GM18517 (cell line): ENCODE measurements around the gene DBF4B.

Experiments used
- ATAC-seq: cut with Tn5 transposase; IDR thresholded peaks from one replicate; pipeline ENCODE4 v1.9.1; 2021; ENCODE audit warnings: mild to moderate bottlenecking, moderate library complexity; ENCODE audit not compliant: unreplicated experiment

The DBF4B gene

DNA sequence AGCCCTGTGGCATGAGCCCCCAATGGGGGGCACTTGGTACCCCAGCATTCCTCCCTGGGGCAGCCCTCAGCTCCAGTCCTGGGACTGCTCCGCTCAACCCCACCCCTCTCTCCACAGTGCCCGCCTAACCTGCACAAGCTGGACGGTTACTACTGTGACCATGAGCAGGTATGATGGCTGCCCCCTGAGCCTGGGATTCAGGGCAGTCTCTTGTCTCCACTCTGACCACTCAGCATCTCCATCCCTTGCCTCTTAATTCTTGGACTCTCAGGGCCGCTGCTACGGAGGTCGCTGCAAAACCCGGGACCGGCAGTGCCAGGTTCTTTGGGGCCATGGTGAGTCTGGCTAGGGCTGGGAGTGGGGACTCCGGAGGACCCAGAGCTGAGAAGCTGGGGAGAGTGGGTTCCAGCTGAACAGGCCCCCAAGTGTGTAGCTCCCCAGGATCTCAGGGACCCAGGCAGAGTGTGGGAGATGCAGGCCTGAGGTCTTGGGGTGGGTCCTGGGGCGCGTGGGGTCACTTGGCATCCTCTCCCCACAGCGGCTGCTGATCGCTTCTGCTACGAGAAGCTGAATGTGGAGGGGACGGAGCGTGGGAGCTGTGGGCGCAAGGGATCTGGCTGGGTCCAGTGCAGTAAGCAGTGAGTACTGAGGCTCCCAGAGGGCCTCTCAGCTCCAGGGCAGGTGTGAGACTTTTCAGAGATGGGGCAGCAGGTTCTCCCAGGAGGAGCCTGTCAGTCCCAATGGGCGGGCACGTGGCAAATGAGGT lies 68.3 kb downstream of the DBF4B start:
- ATAC-seq: no peak

DNA sequence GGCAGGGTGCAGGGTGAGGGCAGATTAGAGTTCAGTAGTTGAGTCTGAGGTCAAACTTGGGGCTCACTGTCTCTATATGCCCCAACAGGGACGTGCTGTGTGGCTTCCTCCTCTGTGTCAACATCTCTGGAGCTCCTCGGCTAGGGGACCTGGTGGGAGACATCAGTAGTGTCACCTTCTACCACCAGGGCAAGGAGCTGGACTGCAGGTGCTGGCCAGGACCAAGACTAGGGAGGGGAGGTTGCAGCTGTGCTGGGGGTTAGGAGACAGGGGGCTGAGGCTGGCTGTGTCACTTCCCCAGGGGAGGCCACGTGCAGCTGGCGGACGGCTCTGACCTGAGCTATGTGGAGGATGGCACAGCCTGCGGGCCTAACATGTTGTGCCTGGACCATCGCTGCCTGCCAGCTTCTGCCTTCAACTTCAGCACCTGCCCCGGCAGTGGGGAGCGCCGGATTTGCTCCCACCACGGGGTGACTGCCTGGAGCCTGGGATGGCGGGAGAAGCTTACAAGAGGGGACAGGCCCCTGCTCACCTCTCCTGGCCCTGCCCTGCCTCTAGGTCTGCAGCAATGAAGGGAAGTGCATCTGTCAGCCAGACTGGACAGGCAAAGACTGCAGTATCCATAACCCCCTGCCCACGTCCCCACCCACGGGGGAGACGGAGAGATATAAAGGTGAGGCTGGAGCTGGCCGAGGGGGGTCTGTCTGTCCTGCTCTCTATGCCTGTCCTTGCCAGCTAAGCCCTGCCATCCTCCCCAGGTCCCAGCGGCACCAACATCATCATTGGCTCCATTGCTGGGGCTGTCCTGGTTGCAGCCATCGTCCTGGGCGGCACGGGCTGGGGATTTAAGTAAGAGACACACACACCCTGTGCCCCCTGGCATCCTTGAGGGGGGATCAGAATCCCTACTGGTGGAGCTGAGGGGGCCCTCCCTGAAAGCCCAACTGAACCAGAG lies 69.2 kb downstream of the DBF4B start:
- ATAC-seq: no peak

DNA sequence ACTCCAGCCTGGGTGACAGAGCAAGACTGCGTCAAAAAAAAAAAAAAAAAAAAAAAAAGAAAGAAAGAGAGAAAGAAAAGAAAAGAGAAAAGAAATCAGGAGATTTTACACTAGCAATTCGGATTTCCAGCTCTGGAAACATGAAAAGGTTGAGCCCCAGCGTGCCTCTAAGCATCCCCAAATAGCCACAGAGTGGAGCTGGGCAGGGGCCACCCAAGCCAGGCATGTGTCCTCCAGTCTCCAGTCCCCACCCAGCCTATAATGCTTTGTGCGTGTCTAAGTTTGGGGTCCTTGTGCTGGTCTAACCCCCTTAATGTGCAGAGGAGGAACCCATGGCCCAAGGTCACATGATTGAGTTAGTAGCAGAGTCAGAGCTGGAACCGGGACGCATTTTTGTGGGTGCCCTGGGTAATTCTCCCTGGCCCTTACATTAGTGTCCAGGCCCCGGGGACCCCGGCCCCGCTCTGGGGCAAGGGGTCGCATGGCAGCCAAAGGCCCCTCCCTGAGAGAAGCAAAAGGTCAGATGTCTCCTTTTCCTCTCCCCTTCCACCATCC lies 70.3 kb downstream of the DBF4B start:
- no peak for ATAC-seq

DNA sequence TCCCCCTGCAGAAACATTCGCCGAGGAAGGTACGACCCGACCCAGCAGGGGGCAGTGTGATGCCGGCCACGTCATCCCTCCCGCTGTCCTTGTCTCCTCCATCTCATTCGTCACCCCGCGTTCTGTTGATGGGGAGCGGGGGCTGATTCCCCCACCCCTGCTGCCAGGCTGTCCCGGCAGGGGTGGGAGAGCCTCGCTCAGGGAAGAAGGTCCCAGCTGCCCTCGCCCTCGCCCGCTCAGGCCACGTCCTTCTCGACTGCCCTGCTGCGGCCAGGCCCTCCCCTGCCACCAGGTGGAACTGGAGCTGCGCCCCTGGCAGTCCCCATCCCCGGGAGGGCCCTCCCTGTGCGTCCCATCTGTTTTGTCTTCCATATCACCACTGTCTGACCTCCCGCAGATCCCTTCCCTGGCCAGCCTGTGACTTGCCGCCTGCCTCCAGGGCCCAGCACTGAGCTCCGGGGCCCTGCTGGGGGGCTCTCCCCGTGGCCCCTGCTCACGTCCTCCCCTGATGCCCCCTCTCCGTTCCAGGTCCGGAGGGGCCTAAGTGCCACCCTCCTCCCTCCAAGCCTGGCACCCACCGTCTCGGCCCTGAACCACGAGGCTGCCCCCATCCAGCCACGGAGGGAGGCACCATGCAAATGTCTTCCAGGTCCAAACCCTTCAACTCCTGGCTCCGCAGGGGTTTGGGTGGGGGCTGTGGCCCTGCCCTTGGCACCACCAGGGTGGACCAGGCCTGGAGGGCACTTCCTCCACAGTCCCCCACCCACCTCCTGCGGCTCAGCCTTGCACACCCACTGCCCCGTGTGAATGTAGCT lies 71.0 kb downstream of the DBF4B start:
- ATAC-seq: no peak

DNA sequence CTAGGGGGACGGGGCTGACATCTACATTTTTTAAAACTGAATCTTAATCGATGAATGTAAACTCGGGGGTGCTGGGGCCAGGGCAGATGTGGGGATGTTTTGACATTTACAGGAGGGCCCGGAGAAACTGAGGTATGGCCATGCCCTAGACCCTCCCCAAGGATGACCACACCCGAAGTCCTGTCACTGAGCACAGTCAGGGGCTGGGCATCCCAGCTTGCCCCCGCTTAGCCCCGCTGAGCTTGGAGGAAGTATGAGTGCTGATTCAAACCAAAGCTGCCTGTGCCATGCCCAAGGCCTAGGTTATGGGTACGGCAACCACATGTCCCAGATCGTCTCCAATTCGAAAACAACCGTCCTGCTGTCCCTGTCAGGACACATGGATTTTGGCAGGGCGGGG lies 71.7 kb downstream of the DBF4B start:
- ATAC-seq: no peak

DNA sequence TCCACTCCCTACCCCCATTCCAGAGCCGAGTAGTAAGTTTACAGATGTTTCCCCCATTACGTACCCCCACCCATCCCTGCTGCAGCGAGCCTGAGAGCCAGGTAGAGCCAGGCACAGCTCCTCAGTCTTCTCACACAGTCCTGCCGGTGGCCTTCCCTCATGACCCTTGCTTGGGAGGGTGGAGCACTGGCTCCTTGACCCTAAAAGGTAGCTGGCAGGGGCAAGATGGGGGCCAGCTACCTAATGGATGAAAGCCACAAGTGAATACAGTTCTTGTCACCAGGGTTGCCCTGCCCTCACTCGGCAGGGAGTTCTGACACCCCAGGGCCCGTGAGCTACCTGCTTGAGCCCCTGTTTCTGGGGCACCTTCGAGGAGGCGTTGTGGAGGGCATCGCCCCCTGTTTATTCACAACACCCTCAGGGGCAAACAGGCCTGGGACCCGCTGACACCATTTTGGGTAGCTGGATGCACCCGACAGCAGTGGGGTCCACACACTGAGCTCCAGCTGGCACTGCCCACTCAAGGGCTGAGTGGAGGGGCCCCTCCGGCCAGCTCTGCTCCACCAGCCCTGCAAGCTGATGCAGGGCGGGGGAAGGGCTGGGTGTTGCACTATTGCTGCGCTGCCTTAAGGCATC lies 72.5 kb downstream of the DBF4B start:
- ATAC-seq: no peak

DNA sequence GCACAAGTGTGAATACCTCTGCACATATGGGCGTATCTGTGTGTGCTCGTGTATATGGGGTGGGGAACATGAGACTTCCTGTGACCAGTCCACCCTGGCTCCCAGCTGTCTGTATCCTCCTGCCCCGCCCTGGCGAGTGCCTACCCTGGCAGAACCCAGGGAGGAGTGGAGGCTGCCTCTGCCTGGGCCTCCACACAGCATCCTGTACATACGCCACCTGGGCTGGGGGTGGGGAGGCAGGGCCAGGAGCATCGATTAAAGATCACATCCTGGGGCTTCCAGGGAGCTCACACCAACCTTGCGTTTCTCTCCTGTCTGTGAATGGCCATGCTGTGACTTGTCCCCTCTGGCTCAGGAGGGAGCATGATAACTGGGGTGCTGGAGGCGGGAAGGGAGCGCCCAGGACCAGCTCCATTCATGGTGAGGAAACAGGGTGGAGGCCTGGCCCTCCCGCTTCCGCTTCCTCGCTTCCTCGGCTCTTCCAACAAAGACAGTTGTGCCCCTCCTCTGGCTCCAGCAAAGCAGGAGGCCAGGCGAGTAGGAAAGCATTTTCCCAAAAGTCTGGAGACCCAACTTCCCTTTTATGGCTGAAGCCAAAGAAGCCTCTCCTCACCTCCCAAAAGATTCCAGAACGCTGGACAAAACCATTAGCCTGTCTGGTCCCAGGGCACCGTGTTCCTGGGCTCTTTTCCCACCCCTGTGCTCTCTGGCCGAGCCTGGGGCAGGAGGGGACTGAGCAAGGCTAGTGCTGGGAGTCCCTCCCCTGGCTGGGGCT lies 73.3 kb downstream of the DBF4B start:
- ATAC-seq: no peak

DNA sequence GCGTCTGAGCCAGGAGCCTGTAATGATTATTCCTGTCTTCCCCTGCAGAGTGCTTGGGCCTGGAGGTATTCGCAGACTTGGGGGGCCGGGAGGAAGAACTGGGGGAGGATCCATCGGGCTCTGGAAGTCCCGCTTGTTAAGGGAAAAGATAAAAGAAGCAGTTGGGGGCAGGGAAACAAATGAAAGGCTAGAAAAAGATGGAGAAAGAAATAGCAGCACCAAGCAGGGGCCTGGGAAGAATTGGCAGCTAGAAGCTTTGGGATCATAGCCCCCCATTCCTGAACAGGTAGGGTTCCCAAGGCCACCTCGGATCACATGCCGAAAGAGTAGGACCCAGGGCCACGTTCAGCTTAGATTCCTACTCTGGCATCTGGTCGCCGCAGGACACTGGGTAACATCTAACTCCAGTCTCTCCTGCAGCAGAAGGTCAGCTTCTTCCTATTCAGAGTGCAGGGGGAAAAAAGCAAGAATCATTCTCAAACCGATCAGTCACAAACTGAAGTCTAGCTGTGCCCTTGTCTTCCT lies 73.9 kb downstream of the DBF4B start:
- ATAC-seq: no peak

DNA sequence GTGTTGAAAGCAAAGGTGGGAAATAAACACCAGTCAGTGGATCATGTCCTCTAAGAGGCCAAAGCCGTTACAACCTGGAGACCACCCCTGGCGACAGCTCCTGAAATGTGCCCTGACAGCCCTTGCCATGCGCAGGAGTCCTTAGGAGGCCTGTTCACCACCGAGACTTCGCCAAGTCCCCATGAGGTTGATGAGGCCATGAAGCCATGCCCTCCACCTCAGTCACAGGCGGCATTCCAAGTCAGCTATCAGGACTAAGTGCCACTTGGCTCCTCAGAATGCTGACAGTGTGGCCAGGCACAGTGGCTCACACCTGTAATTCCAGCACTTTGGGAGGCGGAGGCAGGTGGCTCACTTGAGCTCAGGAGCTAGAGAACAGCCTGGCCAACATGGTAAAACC lies 77.5 kb downstream of the DBF4B start:
- ATAC-seq: no peak

DNA sequence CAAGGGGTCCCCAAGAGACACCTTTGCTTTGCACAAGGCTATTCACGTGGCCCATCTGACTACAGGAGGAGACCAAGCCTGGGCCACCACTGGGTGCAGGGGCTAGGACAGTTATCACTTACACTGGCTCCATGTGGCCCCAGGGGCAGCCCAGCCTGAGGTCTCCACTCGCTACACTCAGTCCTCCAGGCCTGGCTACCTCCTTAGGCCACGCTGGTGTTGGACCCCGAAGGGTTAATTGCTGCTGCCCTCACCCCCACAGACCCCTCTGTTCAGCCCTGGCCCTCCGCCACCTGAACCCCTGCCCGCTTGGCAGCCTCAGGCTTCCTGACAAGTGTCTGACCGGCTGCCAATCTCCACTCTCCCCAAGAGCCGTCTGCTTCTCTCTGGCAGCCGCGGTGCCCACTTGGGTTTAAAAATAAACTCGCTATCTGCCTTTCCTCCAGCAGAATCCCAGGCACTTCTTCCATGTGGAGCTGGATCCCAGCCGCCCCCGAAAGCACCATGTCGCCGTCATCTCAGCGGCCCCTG lies 78.2 kb downstream of the DBF4B start:
- ATAC-seq: no peak

DNA sequence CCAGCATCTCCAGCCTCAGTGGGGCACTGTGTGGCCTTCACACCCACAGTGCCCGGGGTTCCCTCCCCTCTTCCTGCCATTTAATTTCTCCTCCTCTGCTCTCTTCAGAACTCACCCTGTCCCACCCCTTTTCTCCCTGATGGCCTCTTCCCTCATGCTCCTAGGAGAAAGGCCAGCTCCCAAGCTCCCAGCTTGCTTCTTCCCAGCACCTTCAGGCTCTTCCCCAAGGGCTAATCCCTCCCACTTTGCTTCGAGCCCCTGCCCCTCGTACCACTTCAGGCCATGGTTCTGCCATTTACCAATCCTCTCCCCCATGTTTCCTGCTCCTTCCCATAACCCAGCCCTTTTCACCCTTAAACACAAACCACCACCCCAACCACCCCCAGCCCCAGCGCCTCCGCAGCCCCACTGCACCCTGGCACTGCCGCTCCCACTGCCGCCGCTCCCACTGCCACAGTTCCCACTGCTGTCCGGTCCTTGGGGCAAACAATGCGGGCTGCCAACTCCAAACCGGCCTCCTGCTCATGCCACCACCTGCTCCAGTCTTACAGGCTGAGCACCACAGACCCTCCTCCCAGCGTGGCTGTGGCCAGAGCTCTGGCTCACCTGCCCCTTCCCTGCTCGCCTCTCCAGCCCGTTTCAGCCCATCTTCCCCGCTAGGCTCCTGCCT lies 78.9 kb downstream of the DBF4B start:
- ATAC-seq: no peak

DNA sequence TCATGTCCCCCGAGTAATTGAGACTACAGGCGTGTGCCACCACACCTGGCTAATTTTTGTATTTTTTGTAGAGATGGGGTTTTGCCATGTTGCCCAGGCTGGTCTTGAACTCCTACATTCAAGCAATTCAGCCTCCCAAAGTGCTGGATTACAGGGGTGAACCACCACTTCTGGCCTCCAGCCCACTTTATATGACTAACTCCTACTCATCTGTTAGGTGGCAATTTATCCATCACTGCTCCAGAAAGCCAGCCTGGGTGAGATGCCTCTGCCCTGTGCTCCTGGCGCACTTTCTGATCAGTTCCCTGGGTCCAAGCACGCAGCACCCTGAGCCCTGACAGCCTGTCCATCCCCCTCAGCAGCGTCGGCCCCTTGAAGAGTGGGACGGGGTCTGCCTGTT lies 79.7 kb downstream of the DBF4B start:
- no peak for ATAC-seq

DNA sequence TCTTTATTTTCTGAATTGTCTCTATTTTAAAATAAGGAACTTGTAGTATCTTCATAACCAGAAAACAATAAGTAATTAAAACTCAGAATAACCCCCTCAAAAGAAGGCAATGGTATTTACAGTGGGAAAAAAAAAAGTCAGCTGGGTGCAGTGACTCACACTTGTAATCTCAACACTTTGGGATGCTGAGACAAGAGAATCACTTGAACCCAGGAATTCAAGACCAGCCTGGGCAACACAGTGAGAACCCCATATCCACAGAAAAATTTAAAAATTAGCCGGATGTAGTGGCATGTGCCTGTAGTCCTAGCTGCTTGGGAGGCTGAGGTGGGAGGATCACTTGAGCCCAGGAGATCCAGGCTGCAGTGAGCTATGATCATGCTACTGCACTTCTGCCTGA lies 83.8 kb downstream of the DBF4B start:
- ATAC-seq: no peak

DNA sequence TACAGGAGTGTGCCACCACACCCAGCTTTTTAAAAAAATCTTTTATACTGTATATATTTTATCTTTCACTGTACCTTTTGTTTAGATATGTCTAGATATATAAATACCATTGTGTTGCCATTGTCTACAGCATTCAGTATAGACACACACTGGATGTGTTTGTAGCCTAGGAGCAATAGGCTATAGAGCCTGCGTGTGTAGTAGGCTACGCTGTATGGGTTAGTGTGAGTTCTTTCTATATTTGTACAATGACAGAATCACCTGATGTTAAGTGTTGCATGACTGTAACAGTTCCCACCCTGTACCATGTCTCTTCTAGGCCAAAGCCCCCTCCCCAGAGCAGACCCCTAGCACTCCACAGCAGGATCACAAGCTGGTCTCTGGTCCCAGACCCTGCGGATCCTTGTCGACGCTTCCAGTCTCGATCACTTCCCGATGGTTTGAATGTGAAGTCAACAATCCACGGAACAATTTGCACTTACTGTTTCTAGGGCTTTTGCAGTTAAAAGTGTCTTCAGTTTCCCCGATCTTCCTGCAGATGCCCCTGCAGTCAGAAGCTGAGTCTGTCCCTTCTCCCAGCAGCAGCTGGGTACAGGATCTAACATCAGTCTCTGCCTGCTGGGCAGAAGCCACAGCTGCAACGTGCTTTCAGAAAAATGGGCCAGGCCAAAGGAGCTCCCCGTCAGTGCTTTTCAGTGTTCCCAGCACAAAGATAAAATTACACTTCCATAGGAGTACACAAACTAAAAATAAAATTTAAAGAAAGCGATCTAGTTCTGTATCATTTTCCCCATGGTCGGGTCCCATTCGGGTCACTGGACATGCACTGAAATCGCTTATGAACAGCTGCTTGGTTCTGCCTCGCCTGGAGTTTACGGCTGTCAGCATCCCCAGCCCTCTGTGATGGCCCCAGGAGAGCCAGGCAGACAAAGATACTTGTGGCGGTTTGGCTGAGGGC lies 85.7 kb downstream of the DBF4B start:
- ATAC-seq: no peak

DNA sequence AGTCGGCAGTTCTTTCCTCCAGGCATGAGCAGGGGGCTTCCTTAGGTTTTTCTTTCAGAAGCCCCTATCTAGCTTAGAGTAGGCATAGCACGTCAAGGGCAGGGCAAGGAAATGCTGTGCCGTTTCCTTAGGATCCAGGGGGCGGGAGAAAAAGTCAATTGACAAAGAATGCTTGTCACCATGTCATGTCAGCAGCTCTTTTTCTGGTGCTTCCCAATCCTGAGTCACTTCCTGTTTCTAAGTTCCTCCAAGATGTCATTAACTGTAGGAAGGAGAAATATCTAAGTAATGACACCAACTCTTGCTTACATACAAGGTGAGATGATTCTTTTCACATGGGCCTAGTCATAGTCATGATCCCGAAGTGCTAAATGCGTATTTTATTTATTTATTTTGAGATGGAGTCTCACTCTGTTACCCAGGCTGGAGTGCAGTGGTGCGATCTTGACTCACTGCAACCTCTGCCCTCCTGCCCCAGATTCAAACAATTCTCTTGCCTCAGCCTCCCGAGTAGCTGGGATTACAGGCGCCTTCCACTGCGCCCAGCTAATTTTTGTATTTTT lies 86.5 kb downstream of the DBF4B start:
- ATAC-seq: no peak

DNA sequence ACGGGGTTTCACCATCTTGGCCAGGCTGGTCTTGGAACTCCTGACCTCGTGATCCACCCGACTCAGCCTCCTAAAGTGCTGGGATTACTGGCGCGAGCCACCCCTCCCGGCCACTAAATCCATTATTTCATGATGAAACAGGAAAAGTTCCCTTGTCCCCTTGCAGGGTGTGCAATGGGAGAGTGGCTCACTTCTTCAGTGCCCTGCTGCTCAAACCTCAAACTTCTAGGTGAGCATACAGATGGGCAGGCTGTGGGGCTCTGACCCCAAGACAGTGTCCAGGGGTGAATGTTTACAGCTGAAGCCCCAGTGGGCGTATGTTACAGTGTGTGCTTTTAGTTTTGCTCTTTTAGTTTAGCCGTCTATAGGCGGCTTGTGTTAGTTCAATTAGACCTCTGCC lies 87.0 kb downstream of the DBF4B start:
- no peak for ATAC-seq

DNA sequence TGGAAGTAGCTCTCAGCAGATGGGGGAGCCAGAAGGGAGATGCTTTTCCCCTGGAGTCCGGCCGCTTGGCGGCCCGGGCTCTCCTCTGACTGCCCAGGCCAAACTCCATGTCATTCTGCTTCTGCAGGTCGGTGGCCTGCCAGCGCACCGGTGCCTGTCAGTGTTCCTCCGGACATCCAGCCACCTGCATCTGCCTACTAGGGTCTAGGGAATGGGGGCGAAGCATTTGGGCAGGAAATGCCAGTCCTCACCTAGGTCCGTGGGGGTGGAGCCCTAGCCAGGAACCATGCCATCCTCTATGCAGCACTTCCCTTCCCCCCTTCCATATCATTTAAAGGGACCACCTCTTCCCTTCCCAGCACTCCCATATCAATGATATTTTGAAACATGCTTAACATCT lies 87.5 kb downstream of the DBF4B start:
- no peak for ATAC-seq
